22Rv1 (cell line): ENCODE results near the gene TEDC1.

Experiments
- CTCF ChIP-seq: fragments of 450-650 bp; IDR thresholded peaks from 2 replicates; pipeline ENCODE4 v1.5.1; 2017; ENCODE audit warnings: mild to moderate bottlenecking
- ZFX ChIP-seq: fragments of 450-650 bp; IDR thresholded peaks from 2 replicates; pipeline ENCODE4 v1.6.1; 2017; ENCODE audit warnings: antibody characterized with exemption, borderline replicate concordance

DNA sequence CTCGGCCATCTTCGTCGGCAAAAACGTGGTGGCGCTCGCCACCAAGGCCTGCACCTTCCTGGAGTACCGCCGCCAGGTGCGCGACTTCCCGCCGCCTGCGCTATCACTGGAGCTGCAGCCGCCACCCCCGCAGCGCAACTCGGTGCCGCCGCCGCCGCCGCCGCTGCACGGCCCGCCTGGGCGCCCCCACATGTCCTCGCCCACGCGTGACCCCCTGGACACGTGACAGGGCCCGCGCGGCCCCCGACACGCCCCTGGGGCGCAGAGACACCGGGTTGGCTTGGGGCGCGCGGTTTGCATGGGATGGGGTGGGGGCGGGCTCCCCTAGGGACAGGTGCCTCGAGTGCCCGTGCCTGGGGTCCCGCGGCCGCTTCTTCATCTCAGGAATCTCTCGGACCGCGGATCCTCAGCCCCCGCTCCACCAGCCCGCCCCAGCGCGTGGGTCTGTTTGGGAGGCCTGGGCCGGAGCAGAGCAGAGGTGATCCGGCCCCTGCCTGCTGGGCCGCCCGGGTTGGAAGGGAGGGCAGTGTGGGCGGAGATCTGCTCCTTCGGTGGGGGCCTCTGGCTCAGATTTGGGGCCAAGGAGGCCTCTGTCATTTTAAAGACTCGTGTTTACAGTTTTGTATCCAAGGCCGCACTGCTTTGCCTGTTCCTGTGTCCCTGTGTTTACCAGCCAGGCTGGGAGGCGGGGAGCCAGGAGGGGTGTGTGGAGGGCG lies 38.7 kb downstream of the TEDC1 start:
- TF ChIP-seq CTCF = no peak
- no peak for TF ChIP-seq ZFX
